Gastrocnemius medialis (tissue), 4 donors: Measurements from ENCODE around the gene CCDC192.

ENCODE experiments used
- POLR2A ChIP-seq, 2 donors: fragments of 450-650 bp; IDR thresholded peaks; one replicate each; pipeline ENCODE4 v1.6.1; 2017; ENCODE audit warnings: antibody characterized with exemption in 2 of 2, mild to moderate bottlenecking in 2 of 2, moderate library complexity in 2 of 2
- TF ChIP-seq, protein P1 (sequence below), 5 experiments: fragments of 450-650 bp in 3 of 5; fragments of 200-600 bp in 2 of 5; sonication (generic) in 2 of 5; IDR thresholded peaks in 4 of 5; conservative IDR thresholded peaks in 1 of 5; 1 replicate in 4 of 5; 2 replicates in 1 of 5; pipeline ENCODE4 v1.5.1; 2016 to 2019; ENCODE audit warnings: antibody characterized with exemption in 5 of 5, mild to moderate bottlenecking in 3 of 5, moderate library complexity in 3 of 5

DNA sequence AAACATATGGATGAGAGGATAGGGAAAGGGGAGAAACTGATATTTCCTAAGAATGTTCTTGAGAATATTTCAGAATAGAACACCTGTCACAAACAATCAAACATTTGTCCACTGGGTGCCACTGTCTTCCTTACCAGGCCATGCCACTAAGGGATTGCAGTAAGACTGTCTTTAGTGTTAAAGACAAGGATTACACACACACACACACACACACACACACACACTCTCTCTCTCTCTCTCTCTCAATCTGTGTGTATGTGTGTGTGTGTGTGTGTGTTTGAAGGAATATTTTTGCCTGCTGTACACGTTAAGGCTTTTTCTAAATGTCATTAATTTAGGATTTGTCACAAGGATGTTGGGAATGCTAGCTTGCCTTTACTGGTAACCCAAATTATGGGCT lies 54.4 kb downstream of the CCDC192 start:
- TF ChIP-seq, protein P1, sequence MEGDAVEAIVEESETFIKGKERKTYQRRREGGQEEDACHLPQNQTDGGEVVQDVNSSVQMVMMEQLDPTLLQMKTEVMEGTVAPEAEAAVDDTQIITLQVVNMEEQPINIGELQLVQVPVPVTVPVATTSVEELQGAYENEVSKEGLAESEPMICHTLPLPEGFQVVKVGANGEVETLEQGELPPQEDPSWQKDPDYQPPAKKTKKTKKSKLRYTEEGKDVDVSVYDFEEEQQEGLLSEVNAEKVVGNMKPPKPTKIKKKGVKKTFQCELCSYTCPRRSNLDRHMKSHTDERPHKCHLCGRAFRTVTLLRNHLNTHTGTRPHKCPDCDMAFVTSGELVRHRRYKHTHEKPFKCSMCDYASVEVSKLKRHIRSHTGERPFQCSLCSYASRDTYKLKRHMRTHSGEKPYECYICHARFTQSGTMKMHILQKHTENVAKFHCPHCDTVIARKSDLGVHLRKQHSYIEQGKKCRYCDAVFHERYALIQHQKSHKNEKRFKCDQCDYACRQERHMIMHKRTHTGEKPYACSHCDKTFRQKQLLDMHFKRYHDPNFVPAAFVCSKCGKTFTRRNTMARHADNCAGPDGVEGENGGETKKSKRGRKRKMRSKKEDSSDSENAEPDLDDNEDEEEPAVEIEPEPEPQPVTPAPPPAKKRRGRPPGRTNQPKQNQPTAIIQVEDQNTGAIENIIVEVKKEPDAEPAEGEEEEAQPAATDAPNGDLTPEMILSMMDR (IDR thresholded peaks at IDR 0.05 in 4 of 5, conservative IDR thresholded peaks at IDR 0.05 in 1 of 5) = peak in 4 of 5 experiments; percentile 35 to 54 (median 46)
- no peak for TF ChIP-seq POLR2A (IDR thresholded peaks at IDR 0.05)
